ENCODE measurements around the gene TBC1D22A.

TBC1D22A gene

GRCh38 chr22:47221840-47222615 lies 459.6 kb downstream of the TBC1D22A start:
- DNase-seq (ENCODE audit: low read depth) = no peak

All from ELR (cell line).